Suppressor macrophage (primary cell): ENCODE results near the gene REEP5.
"Not testable (repeated sequence)": the region's sequence is repeated elsewhere in the genome, so short reads cannot be mapped to it uniquely, and the experiment has no call there.

ENCODE experiments used
- DNase-seq, 4 experiments: peaks; one replicate each; pipeline ENCODE4 v3.0.0-alpha.2; 2020 to 2022

The REEP5 gene

DNA sequence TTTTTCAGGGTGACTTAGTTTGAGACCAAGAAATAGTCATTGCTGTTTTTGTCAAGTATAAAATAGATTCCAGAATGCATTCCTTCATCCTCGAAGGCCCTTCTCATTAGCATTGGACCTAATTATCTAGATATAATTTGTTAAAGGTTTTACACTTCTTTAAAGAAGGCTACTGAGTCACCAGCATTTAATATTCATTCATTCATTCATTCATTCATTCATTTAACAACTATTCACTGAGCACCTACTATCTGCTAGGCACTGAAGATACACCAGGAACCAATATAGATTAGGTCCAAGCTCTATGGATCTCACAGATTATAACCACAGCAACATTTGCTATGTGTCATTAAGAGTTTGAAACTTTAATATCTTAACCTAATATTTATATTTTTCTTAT is 11.1 kb upstream of the REEP5 start:
- DNase-seq = no peak

GRCh38 chr5:112931473-112931872 is 9.4 kb upstream of the REEP5 start:
- peak in 1 of 4 experiments; percentile 8 for DNase-seq

GRCh38 chr5:112930082-112930344 is 8.0 kb upstream of the REEP5 start:
- peak; percentile 27 to 78 (median 65) for DNase-seq

DNA sequence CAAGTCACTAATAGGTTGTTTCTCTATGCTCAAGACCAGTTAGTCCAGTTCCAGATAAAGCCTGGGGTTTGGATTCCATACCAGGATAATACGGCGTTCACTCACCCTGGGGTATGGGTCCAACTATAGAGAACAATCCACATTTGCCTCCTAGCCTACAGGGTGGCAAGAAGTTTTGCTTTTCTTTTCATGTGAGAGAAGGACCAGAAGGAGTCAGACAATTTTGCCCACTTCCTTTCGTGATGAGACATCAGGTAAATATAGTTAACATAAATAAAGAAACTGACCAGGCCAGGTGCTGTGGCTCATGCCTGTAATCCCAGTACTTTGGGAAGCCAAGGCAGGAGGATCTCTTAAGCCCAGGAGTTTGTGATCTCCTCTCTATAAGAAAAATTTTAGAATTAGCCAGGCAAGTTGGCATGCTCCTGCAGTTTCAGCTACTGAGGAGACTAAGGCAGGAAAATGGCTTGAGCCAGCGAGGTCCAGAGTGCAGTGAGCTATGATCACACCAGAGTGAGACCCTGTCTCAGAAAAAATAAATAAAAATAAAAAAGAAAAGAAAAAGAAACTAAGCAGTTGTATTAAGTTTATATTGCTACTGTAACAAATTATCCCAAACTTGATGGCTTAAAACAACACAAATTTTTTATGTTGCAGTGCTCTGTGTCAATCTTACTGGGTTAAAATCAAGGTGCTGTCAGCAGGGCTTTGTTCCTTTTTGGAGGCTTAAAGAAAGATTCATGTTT is 7.5 kb upstream of the REEP5 start:
- DNase-seq = no peak

DNA sequence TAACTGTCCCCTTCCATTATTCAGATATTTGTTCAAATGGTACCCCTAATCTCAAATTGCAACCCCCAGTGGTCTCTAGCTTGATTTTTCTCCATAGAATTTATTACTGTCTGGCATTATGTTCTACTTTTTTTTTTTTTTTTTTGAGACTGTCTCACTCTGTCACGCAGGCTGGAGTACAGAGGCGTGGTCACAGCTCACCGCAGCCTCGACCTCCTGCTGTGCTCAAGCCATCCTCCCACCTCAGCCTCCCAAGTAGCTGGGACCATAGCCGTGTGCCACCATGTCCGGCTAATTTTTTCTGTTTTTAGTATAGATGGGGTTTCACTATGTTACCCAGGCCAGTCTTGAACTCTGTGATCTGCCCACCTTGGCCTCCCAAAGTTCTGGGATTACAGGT is 2.0 kb upstream of the REEP5 start:
- no peak for DNase-seq

DNA sequence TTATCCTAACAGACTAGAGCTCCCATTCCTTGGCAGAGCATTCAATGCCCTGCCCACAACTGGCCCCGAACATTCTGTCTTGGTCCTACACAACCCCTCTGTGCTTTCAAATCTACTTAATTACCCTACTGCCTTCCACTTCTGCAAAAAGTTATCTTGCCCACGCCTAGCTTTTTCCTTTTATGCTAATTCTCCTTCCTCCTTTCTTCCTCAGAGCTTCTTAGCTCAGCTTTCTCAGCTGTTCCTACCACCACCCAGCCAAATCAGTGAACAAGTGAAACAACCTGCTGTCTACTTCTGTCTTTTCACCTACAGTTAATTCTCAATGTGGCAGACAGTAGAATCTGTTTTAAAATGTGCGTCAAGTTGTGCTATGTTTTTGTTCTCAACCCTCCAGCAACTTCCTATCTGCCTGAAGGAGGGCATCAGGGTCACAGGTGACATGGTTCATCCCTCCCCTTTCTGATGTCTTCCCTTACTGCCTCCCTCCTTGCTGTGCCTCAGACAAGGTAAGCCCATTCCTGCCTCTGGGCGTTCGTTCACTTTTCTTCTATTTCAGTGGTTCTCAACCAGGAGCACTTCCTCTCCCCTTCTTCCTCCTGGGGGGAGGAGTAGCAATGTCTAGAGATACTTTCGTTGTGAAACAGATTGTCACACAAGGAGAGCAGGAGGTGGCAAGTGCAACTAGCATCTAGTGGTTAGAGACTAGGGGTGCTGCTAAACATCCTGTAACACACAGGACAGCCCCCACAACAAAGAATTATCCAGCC is 1.3 kb upstream of the REEP5 start:
- peak; percentile 50 to 80 (median 74) for DNase-seq

GRCh38 chr5:112921026-112921832 is 798 bp downstream of the REEP5 start:
- DNase-seq = peak; percentile 53 to 84 (median 74)

GRCh38 chr5:112919972-112920371 is 2.1 kb downstream of the REEP5 start:
- no peak for DNase-seq

GRCh38 chr5:112918679-112919078 is 3.3 kb downstream of the REEP5 start:
- no peak for DNase-seq

DNA sequence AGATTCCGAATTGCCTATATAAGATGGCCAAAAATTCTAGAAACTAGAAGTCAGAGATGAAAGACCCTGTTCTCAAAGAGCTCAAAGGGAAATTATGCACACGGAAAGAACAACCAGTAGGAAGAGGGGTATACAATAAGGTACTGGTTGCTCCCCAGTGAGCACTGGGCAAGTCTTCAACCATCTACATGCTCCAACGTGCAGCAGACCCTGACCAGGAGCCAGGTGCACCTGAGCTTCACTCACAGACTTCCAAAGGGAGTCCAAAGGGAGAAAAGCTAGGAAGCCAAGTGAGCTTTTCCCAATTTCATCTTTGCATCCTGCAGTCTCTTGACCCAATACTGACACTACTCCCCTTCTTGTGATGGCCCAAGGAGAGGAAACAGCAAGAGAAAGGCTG is 3.9 kb downstream of the REEP5 start:
- no peak for DNase-seq

GRCh38 chr5:112917453-112917995 is 4.5 kb downstream of the REEP5 start:
- peak; percentile 9 to 39 (median 21) for DNase-seq

DNA sequence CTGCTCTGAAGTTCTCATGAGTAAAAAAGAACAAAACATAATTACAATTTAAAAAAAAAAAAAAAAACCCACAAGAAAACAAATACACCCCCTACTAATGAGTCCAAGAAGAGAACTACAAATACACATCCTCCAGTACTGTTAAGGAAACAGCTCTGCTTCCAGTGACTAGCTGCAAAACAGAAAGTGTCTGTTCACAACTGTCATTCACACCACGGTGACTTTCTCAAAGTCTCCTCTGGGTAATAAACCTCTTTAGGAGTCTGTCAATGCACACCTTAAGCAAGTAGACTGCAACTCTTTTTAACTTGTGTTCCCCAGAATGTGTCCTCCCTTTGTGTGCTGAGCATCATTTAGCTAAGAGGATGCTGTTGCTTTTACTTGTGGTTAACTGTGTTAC is 6.2 kb downstream of the REEP5 start:
- DNase-seq = no peak

GRCh38 chr5:112914584-112914983 is 7.4 kb downstream of the REEP5 start:
- DNase-seq = no peak

DNA sequence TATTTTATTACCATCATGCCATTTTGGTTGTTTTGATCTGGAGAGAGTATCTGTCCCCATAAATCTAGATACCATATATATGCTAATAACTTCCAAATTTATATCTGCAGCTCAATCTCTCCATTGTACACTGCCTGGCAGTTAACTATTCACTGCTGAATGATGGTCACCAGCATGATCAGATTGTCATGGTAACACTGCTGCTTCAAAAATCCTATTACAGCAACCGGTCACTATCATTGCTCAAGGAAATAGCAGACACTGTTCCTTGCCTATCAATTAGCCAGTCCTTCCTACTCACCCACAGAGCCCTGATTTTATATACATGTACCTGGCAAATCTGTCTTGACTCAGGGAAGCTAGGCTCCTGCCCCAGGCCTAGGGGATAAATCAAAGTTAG is 11.5 kb downstream of the REEP5 start:
- DNase-seq = no peak

- no peak for DNase-seq
Measured at GRCh38 chr5:112908854-112909253, 13.2 kb downstream of the REEP5 start.

GRCh38 chr5:112907166-112907631 is 14.8 kb downstream of the REEP5 start:
- DNase-seq = peak in 1 of 4 experiments; percentile 11

DNA sequence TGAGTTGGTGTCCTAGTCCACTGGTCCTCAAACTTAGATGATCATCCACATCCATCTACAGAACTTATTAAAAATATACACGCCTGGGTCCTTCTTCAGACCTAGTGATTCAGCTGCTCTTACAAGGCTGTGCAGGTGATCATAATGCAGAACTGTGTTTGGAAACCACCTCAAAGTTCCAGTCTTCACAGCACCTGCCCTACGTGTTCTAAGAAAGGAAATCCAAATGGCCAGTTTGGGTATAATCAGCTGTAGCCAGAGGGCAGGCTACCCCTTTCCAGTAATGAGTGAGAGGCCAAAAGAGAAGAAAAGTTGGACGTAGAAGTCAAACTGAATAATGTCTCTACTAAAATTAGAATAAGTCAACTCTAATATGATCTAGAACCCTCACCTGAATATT is 15.4 kb downstream of the REEP5 start:
- no peak for DNase-seq

DNA sequence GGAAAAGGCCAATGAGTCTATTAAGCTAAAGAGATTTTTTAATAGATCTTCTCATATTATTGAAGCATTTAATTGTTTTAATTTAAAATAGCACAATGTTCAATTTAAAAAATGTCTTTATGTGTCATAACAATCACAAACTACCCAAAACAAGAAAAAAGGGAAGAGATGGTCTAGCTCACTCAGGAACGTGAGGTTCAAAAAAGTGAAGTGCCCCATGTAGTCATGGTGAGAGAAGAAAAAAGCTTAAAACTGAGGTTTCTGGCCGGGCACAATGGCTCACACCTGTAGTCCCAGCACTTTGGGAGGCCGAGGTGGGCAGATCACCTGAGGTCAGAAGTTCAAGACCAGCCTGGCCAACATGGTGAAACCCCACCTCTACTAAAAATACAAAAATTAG is 17.0 kb downstream of the REEP5 start:
- DNase-seq = peak; percentile 19 to 60 (median 40)

- DNase-seq = no peak
Measured at GRCh38 chr5:112902561-112902960, 19.5 kb downstream of the REEP5 start.

- no peak for DNase-seq
Measured at GRCh38 chr5:112895682-112896081, 26.3 kb downstream of the REEP5 start.

- no peak for DNase-seq
Measured at GRCh38 chr5:112892776-112893175, 29.3 kb downstream of the REEP5 start.

DNA sequence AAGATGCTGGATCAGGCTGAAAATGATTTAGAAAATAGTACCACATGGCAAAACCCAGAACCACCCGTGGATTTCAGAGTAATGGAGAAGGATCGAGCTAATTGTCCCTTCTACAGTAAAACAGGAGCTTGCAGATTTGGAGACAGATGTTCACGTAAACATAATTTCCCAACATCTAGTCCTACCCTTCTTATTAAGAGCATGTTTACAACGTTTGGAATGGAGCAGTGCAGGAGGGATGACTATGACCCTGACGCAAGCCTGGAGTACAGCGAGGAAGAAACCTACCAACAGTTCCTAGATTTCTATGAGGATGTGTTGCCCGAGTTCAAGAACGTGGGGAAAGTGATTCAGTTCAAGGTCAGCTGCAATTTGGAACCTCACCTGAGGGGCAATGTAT is 30.0 kb downstream of the REEP5 start:
- DNase-seq = not testable (repeated sequence)

DNA sequence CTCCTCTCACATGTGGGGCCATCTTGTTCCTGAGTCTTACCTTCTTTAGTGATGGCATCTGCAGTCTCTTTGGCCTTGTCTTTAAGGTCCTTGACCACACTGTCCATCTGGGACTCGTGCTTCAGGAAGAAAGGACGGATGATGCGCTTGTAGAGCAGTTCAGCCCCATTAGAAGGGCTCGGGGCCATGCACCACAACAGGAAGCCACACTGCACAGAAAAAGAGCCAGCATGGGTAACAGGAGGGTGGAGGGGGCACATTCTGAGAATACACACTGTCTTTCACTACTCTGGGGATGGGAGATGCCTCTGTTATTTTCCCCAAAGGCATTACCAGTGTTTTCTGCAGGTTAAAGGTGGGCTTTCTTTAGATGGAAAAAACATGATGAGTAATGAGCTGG is 35.1 kb downstream of the REEP5 start:
- no peak for DNase-seq
